Breast epithelium (tissue), 3 donors: ENCODE results near the gene ADGRB2.

Experiments
- POLR2A ChIP-seq: fragments of 450-650 bp; IDR thresholded peaks from one replicate; pipeline ENCODE4 v1.6.1; 2016; ENCODE audit warnings: antibody characterized with exemption, mild to moderate bottlenecking, moderate library complexity
- TF ChIP-seq, protein P1 (sequence below), 3 donors: fragments of 450-650 bp; IDR thresholded peaks; one replicate each; pipeline ENCODE4 v1.5.1; 2016 to 2017; ENCODE audit warnings: antibody characterized with exemption in 3 of 3, mild to moderate bottlenecking in 3 of 3, moderate library complexity in 3 of 3

DNA sequence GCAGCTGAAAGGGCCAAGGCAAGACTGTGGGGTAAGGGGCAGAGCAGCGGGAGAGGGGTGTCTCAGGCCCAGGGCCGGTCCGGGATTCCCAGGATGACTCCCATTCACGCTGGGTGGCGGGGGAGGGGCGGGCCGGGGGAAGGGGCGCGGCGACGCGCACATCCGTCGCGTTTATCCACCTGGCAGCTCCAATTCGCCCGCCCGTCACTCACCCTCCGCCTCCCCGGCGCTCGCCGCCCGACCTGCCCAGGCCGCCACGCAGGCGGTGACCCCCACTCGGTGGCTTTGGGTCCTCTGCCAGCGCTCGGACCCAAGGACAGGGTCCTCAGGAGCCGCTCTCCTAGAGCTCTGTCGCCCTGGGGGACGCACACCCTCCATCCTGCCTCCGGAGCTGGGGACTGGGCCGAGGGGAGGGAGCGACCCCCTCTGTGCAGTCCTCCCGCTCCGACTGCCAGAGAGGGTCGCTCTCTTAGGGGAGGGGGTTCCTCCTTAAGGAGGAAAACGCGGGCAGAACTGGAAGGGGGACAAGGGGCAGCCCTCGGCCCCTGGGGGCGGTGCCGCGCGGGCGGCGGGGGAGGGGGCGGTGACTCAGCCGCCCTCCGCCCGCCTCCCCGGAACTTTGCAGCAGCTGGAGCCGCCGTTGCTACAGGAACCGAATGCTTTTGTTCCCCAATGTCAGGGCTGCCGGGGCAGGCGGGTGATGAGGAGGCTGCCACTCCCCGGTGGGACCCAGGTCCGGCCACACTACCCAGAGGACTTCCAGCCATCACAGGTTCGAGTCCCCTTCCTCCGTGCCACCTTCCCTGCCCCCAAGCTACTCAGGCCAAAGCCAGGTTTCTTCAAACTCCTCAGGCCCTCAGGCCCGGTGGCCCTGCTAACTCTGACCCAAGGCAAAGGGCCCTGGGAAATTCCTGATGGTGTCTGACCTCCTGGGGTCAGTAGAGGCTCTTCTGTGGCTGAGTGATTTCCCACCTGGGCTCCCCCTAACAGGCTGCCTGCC is 3.4 kb downstream of the ADGRB2 start:
- no peak for TF ChIP-seq POLR2A
- TF ChIP-seq, protein P1, sequence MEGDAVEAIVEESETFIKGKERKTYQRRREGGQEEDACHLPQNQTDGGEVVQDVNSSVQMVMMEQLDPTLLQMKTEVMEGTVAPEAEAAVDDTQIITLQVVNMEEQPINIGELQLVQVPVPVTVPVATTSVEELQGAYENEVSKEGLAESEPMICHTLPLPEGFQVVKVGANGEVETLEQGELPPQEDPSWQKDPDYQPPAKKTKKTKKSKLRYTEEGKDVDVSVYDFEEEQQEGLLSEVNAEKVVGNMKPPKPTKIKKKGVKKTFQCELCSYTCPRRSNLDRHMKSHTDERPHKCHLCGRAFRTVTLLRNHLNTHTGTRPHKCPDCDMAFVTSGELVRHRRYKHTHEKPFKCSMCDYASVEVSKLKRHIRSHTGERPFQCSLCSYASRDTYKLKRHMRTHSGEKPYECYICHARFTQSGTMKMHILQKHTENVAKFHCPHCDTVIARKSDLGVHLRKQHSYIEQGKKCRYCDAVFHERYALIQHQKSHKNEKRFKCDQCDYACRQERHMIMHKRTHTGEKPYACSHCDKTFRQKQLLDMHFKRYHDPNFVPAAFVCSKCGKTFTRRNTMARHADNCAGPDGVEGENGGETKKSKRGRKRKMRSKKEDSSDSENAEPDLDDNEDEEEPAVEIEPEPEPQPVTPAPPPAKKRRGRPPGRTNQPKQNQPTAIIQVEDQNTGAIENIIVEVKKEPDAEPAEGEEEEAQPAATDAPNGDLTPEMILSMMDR (IDR thresholded peaks at IDR 0.05), result no peak
